MG63 (cell line): ENCODE data around the gene PGK1. TPM values are rescaled to one million over a fixed set of nuclear protein-coding genes. Genes with fewer than 3 reads are reported as not detected.
"Not testable (repeated sequence)": the region's sequence is repeated elsewhere in the genome, so short reads cannot be mapped to it uniquely, and the experiment has no call there.

Experiments
- DNase-seq: peaks from one replicate; pipeline ENCODE4 v3.0.0-alpha.2; 2020
- H3K27me3 ChIP-seq: fragments of 250-450 bp; sonication (Bioruptor Pico); 2 replicates; pipeline ENCODE4 v1.5.1; 2020; ENCODE audit warnings: mild to moderate bottlenecking, moderate library complexity
- H3K36me3 ChIP-seq: fragments of 250-450 bp; sonication (Bioruptor Pico); 2 replicates; pipeline ENCODE4 v1.5.1; 2020; ENCODE audit warnings: mild to moderate bottlenecking, moderate library complexity
- H3K4me3 ChIP-seq: fragments of 250-450 bp; sonication (Bioruptor Pico); 2 replicates; pipeline ENCODE4 v1.5.1; 2020; ENCODE audit warnings: mild to moderate bottlenecking, moderate library complexity
- H3K9me3 ChIP-seq: fragments of 250-450 bp; sonication (Bioruptor Pico); 2 replicates; pipeline ENCODE4 v1.5.1; 2020; ENCODE audit warnings: mild to moderate bottlenecking, moderate library complexity
- total RNA-seq: library from RNA; depleted of rRNA; stranded (reverse); fragments of >200 nt; shearing (Covaris generic); gene quantifications from 2 replicates; pipeline ENCODE4 v1.2.3, GENCODE V29; 2014; ENCODE audit warnings: low replicate concordance; rRNA removed

PGK1 gene
- 328 and 387 TPM in 2 replicates for total RNA-seq

GRCh38 chrX:78103623-78104446 lies at the start of gene PGK1:
PGK1 (plus strand) TSS chrX:78104248; CDS start chrX:78104341, 93 bp downstream.
- peak; percentile 96 for DNase-seq
- Histone ChIP-seq H3K4me3 (peak within 1 kb of the TSS; percentile 71), H3K9me3 (no peaks in the 10 kb centered on the region)

GRCh38 chrX:78063687-78064086 lies 40.4 kb upstream of the PGK1 start:
- H3K36me3 ChIP-seq = no peaks in the 10 kb centered on the region
- DNase-seq = no peak

More at GRCh38 chrX:78103623-78104446, at the start of gene PGK1:
- no peaks in the 10 kb centered on the region for H3K27me3 ChIP-seq
- peaks cover 20% of the 10 kb centered on the region for H3K36me3 ChIP-seq

GRCh38 chrX:78064152-78064551 lies 39.9 kb upstream of the PGK1 start:
- DNase-seq = no peak
- no peaks in the 10 kb centered on the region for H3K27me3 ChIP-seq
- H3K4me3 ChIP-seq = no peak overlapping the region
- H3K9me3 ChIP-seq = no peaks in the 10 kb centered on the region
- no peaks in the 10 kb centered on the region for H3K36me3 ChIP-seq

More at GRCh38 chrX:78063687-78064086, 40.4 kb upstream of the PGK1 start:
- no peaks in the 10 kb centered on the region for H3K9me3 ChIP-seq
- H3K27me3 ChIP-seq = no peaks in the 10 kb centered on the region
- no peak overlapping the region for H3K4me3 ChIP-seq

GRCh38 chrX:78064698-78065601 lies 39.1 kb upstream of the PGK1 start:
- not testable (repeated sequence) for H3K36me3 ChIP-seq, H3K27me3 ChIP-seq, H3K9me3 ChIP-seq, H3K4me3 ChIP-seq, DNase-seq

GRCh38 chrX:78066110-78066509 lies 37.9 kb upstream of the PGK1 start:
- Histone ChIP-seq H3K36me3 (no peaks in the 10 kb centered on the region), H3K27me3 (no peaks in the 10 kb centered on the region), H3K9me3 (no peaks in the 10 kb centered on the region), H3K4me3 (no peak overlapping the region)
- DNase-seq = peak; percentile 23

GRCh38 chrX:78071331-78071730 lies 32.7 kb upstream of the PGK1 start:
- Histone ChIP-seq H3K27me3 (no peaks in the 10 kb centered on the region), H3K36me3 (no peaks in the 10 kb centered on the region), H3K4me3 (no peak overlapping the region), H3K9me3 (no peaks in the 10 kb centered on the region)
- DNase-seq = no peak

- not testable (repeated sequence) for H3K27me3 ChIP-seq, DNase-seq, H3K9me3 ChIP-seq, H3K36me3 ChIP-seq, H3K4me3 ChIP-seq
These were observed 30.6 kb upstream of the PGK1 start for GRCh38 chrX:78073147-78074077.

GRCh38 chrX:78074088-78074487 lies 30.0 kb upstream of the PGK1 start:
- Histone ChIP-seq H3K36me3 (no peaks in the 10 kb centered on the region), H3K27me3 (no peaks in the 10 kb centered on the region), H3K4me3 (no peak overlapping the region), H3K9me3 (no peaks in the 10 kb centered on the region)
- no peak for DNase-seq

- H3K4me3 ChIP-seq = no peak overlapping the region
- DNase-seq = no peak
- H3K36me3 ChIP-seq = no peaks in the 10 kb centered on the region
- H3K27me3 ChIP-seq = no peaks in the 10 kb centered on the region
- no peaks in the 10 kb centered on the region for H3K9me3 ChIP-seq
These were observed 28.2 kb upstream of the PGK1 start for GRCh38 chrX:78075787-78076389.

- not testable (repeated sequence) for H3K36me3 ChIP-seq, H3K4me3 ChIP-seq, H3K9me3 ChIP-seq, DNase-seq, H3K27me3 ChIP-seq
These were observed 22.6 kb upstream of the PGK1 start for GRCh38 chrX:78081413-78081812.

GRCh38 chrX:78092296-78092695 lies 11.8 kb upstream of the PGK1 start:
- H3K9me3 ChIP-seq = no peaks in the 10 kb centered on the region
- no peaks in the 10 kb centered on the region for H3K27me3 ChIP-seq
- DNase-seq = peak; percentile 4

GRCh38 chrX:78098108-78098507 lies 5.9 kb upstream of the PGK1 start:
- Histone ChIP-seq H3K9me3 (no peaks in the 10 kb centered on the region), H3K27me3 (no peaks in the 10 kb centered on the region), H3K4me3 (no peak overlapping the region), H3K36me3 (no peaks in the 10 kb centered on the region)
- no peak for DNase-seq

More at GRCh38 chrX:78092296-78092695, 11.8 kb upstream of the PGK1 start:
- Histone ChIP-seq H3K4me3 (no peak overlapping the region), H3K36me3 (no peaks in the 10 kb centered on the region)

GRCh38 chrX:78102091-78102490 lies 2.0 kb upstream of the PGK1 start:
- peak; percentile 4 for DNase-seq
- H3K27me3 ChIP-seq = no peaks in the 10 kb centered on the region
- peaks cover 15% of the 10 kb centered on the region for H3K36me3 ChIP-seq
- no peaks in the 10 kb centered on the region for H3K9me3 ChIP-seq
- no peak overlapping the region for H3K4me3 ChIP-seq

GRCh38 chrX:78103001-78103622 lies 936 bp upstream of the PGK1 start:
- Histone ChIP-seq H3K9me3 (no peaks in the 10 kb centered on the region), H3K27me3 (no peaks in the 10 kb centered on the region), H3K36me3 (peaks cover 20% of the 10 kb centered on the region), H3K4me3 (peak overlapping the region; percentile 71)
- DNase-seq = no peak

GRCh38 chrX:78104447-78105176 lies 564 bp downstream of the PGK1 start:
- peaks cover 20% of the 10 kb centered on the region for H3K36me3 ChIP-seq
- no peaks in the 10 kb centered on the region for H3K27me3 ChIP-seq
- peak overlapping the region; percentile 71 for H3K4me3 ChIP-seq
- peak; percentile 50 for DNase-seq
- no peaks in the 10 kb centered on the region for H3K9me3 ChIP-seq
